GM12878 (cell line): ENCODE measurements around the gene MAP3K7CL.

Source experiments
- CBX5 ChIP-seq: sonication (generic); IDR thresholded peaks from 2 replicates; pipeline ENCODE4 v1.6.1; 2016; ENCODE audit warnings: low read depth, moderate library complexity, mild to moderate bottlenecking, inconsistent platforms
- POLR2A ChIP-seq: IDR thresholded peaks from 2 replicates; pipeline ENCODE4 v1.6.1; 2011; ENCODE audit warnings: low read depth, mild to moderate bottlenecking, low read length

GRCh38 chr21:29194342-29194741, 63.9 kb downstream of the MAP3K7CL start:
- no peak for TF ChIP-seq POLR2A
- no peak for TF ChIP-seq CBX5
